ENCODE results near the gene MTHFS.

Gene MTHFS

GRCh38 chr15:79904271-79904670, 7.5 kb upstream of the MTHFS start:
- TF ChIP-seq GABPA (IDR thresholded peaks at IDR 0.05; ENCODE audit: low read depth) (no peak), SPI1 (IDR thresholded peaks at IDR 0.05; ENCODE audit: borderline replicate concordance, low read depth) (no peak), REST (IDR thresholded peaks at IDR 0.05; ENCODE audit: insufficient replicate concordance, low read depth) (no peak), POLR2AphosphoS5 (IDR thresholded peaks at IDR 0.05; ENCODE audit: low read depth) (no peak), CTCF (IDR thresholded peaks at IDR 0.05; ENCODE audit: insufficient read depth, low read length) (no peak)
- DNase-seq (ENCODE audit: low read depth in 1 of 2, low spot score in 1 of 2), result no peak
- no peak overlapping the region for H3K4me3 ChIP-seq (replicated peaks; ENCODE audit: insufficient read depth, low read length)
- H3K27me3 ChIP-seq (ENCODE audit: insufficient read depth, poor library complexity, severe bottlenecking), result no peaks in the 10 kb centered on the region
- H3K27ac ChIP-seq (replicated peaks), result no peak overlapping the region

- Histone ChIP-seq H3K27me3 (ENCODE audit: insufficient read depth, poor library complexity, severe bottlenecking) (no peaks in the 10 kb centered on the region), H3K4me3 (replicated peaks; ENCODE audit: insufficient read depth, low read length) (no peak overlapping the region), H3K27ac (replicated peaks) (no peak overlapping the region)
- DNase-seq (ENCODE audit: low read depth in 1 of 2, low spot score in 1 of 2), result no peak
- no peak for TF ChIP-seq CTCF (IDR thresholded peaks at IDR 0.05; ENCODE audit: insufficient read depth, low read length)
- no peak for TF ChIP-seq REST (IDR thresholded peaks at IDR 0.05; ENCODE audit: insufficient replicate concordance, low read depth)
- TF ChIP-seq GABPA (IDR thresholded peaks at IDR 0.05; ENCODE audit: low read depth), result no peak
- no peak for TF ChIP-seq SPI1 (IDR thresholded peaks at IDR 0.05; ENCODE audit: borderline replicate concordance, low read depth)
- no peak for TF ChIP-seq POLR2AphosphoS5 (IDR thresholded peaks at IDR 0.05; ENCODE audit: low read depth)
Observed at GRCh38 chr15:79903626-79904025, 6.8 kb upstream of the MTHFS start.

GRCh38 chr15:79903144-79903543, 6.3 kb upstream of the MTHFS start:
- no peak overlapping the region for H3K27ac ChIP-seq (replicated peaks)
- no peak overlapping the region for H3K4me3 ChIP-seq (replicated peaks; ENCODE audit: insufficient read depth, low read length)
- DNase-seq (ENCODE audit: low read depth in 1 of 2, low spot score in 1 of 2), result no peak
- TF ChIP-seq CTCF (IDR thresholded peaks at IDR 0.05; ENCODE audit: insufficient read depth, low read length) (no peak), SPI1 (IDR thresholded peaks at IDR 0.05; ENCODE audit: borderline replicate concordance, low read depth) (no peak), REST (IDR thresholded peaks at IDR 0.05; ENCODE audit: insufficient replicate concordance, low read depth) (no peak), GABPA (IDR thresholded peaks at IDR 0.05; ENCODE audit: low read depth) (no peak), POLR2AphosphoS5 (IDR thresholded peaks at IDR 0.05; ENCODE audit: low read depth) (no peak)
- no peaks in the 10 kb centered on the region for H3K27me3 ChIP-seq (ENCODE audit: insufficient read depth, poor library complexity, severe bottlenecking)
